GM19351 (cell line): ENCODE data around the gene ACTN2.

Source experiments
- ATAC-seq: cut with Tn5 transposase; IDR thresholded peaks from one replicate; pipeline ENCODE4 v1.9.1; 2021; ENCODE audit warnings: mild to moderate bottlenecking, moderate library complexity; ENCODE audit not compliant: unreplicated experiment

The ACTN2 gene

GRCh38 chr1:236689713-236690569 lies 3.6 kb downstream of the ACTN2 start:
- no peak for ATAC-seq

- ATAC-seq = no peak
These were observed 5.0 kb downstream of the ACTN2 start for GRCh38 chr1:236691348-236691747.

GRCh38 chr1:236692128-236692527 lies 5.8 kb downstream of the ACTN2 start:
- no peak for ATAC-seq

- no peak for ATAC-seq
These were observed 6.4 kb downstream of the ACTN2 start for GRCh38 chr1:236692742-236693141.

- ATAC-seq = no peak
These were observed 13.1 kb downstream of the ACTN2 start for GRCh38 chr1:236699366-236699765.

- ATAC-seq = no peak
These were observed 14.6 kb downstream of the ACTN2 start for GRCh38 chr1:236700903-236701302.

GRCh38 chr1:236701782-236702181 lies 15.5 kb downstream of the ACTN2 start:
- no peak for ATAC-seq

- no peak for ATAC-seq
These were observed 16.6 kb downstream of the ACTN2 start for GRCh38 chr1:236702791-236703394.

GRCh38 chr1:236705771-236706170 lies 19.5 kb downstream of the ACTN2 start:
- no peak for ATAC-seq

GRCh38 chr1:236706183-236706582 lies 19.9 kb downstream of the ACTN2 start:
- ATAC-seq = no peak

GRCh38 chr1:236710328-236710892 lies 24.1 kb downstream of the ACTN2 start:
- ATAC-seq = no peak

- no peak for ATAC-seq
These were observed 29.9 kb downstream of the ACTN2 start for GRCh38 chr1:236716160-236716559.

GRCh38 chr1:236717811-236718210 lies 31.5 kb downstream of the ACTN2 start:
- ATAC-seq = no peak

GRCh38 chr1:236718328-236718727 lies 32.0 kb downstream of the ACTN2 start:
- ATAC-seq = no peak

GRCh38 chr1:236720206-236720605 lies 33.9 kb downstream of the ACTN2 start:
- ATAC-seq = no peak

GRCh38 chr1:236720611-236721010 lies 34.3 kb downstream of the ACTN2 start:
- ATAC-seq = no peak

- ATAC-seq = no peak
These were observed 37.8 kb downstream of the ACTN2 start for GRCh38 chr1:236724049-236724448.

GRCh38 chr1:236724506-236724905 lies 38.2 kb downstream of the ACTN2 start:
- ATAC-seq = no peak

GRCh38 chr1:236725668-236726067 lies 39.4 kb downstream of the ACTN2 start:
- ATAC-seq = no peak

- no peak for ATAC-seq
These were observed 41.2 kb downstream of the ACTN2 start for GRCh38 chr1:236727521-236727920.

GRCh38 chr1:236728752-236729151 lies 42.5 kb downstream of the ACTN2 start:
- ATAC-seq = no peak

- no peak for ATAC-seq
These were observed 47.4 kb downstream of the ACTN2 start for GRCh38 chr1:236733653-236734052.
